HG03378 (cell line): ENCODE measurements around the gene ARHGAP24.
"Not testable (repeated sequence)": the region's sequence is repeated elsewhere in the genome, so short reads cannot be mapped to it uniquely, and the experiment has no call there.

ENCODE experiments used
- ATAC-seq: cut with Tn5 transposase; IDR thresholded peaks from one replicate; pipeline ENCODE4 v1.9.1; 2021; ENCODE audit warnings: mild to moderate bottlenecking, moderate library complexity; ENCODE audit not compliant: unreplicated experiment

Gene ARHGAP24

GRCh38 chr4:85889314-85889713, 414.4 kb downstream of the ARHGAP24 start:
- ATAC-seq, result no peak

- no peak for ATAC-seq
These were observed 420.8 kb downstream of the ARHGAP24 start for GRCh38 chr4:85895755-85896154.

GRCh38 chr4:85898231-85898630, 423.3 kb downstream of the ARHGAP24 start:
- ATAC-seq, result no peak

- no peak for ATAC-seq
These were observed 426.6 kb downstream of the ARHGAP24 start for GRCh38 chr4:85901500-85901899.

- not testable (repeated sequence) for ATAC-seq
These were observed 427.7 kb downstream of the ARHGAP24 start for GRCh38 chr4:85902647-85903046.

GRCh38 chr4:85905761-85906160, 430.8 kb downstream of the ARHGAP24 start:
- ATAC-seq, result no peak

GRCh38 chr4:85907001-85907400, 432.1 kb downstream of the ARHGAP24 start:
- no peak for ATAC-seq

- ATAC-seq, result no peak
These were observed 434.9 kb downstream of the ARHGAP24 start for GRCh38 chr4:85909851-85910250.

- no peak for ATAC-seq
These were observed 436.0 kb downstream of the ARHGAP24 start for GRCh38 chr4:85910985-85911384.

GRCh38 chr4:85913931-85914694, 439.2 kb downstream of the ARHGAP24 start:
- no peak for ATAC-seq

GRCh38 chr4:85915570-85915969, 440.6 kb downstream of the ARHGAP24 start:
- not testable (repeated sequence) for ATAC-seq

- no peak for ATAC-seq
These were observed 444.4 kb downstream of the ARHGAP24 start for GRCh38 chr4:85919200-85919887.

GRCh38 chr4:85925071-85925470, 450.1 kb downstream of the ARHGAP24 start:
- ATAC-seq, result no peak

GRCh38 chr4:85928775-85929591, 454.0 kb downstream of the ARHGAP24 start:
- ATAC-seq, result no peak

- ATAC-seq, result no peak
These were observed 455.2 kb downstream of the ARHGAP24 start for GRCh38 chr4:85929961-85930665.

GRCh38 chr4:85932500-85933290, 457.7 kb downstream of the ARHGAP24 start:
- no peak for ATAC-seq

- no peak for ATAC-seq
These were observed 458.3 kb downstream of the ARHGAP24 start for GRCh38 chr4:85933291-85933640.

- no peak for ATAC-seq
These were observed 462.6 kb downstream of the ARHGAP24 start for GRCh38 chr4:85937507-85937906.

- no peak for ATAC-seq
These were observed 463.1 kb downstream of the ARHGAP24 start for GRCh38 chr4:85938062-85938461.

GRCh38 chr4:85938902-85939301, 464.0 kb downstream of the ARHGAP24 start:
- no peak for ATAC-seq
